Kidney epithelial cell (primary cell): ENCODE measurements around the gene PUS7. TPM values are rescaled to one million over a fixed set of nuclear protein-coding genes. Genes with fewer than 3 reads are reported as not detected.

Experiments
- DNase-seq: peaks from one replicate; pipeline ENCODE4 v3.0.0-alpha.2; 2010; ENCODE audit warnings: low read depth
- H3K27me3 ChIP-seq: 2 replicates; pipeline ENCODE4 v1.6.0; 2011; ENCODE audit warnings: low read length; ENCODE audit not compliant: control insufficient read depth, insufficient read depth
- H3K36me3 ChIP-seq: 2 replicates; pipeline ENCODE4 v1.5.1; 2011; ENCODE audit warnings: low read length; ENCODE audit not compliant: control insufficient read depth, insufficient read depth
- H3K4me3 ChIP-seq: 2 replicates; pipeline ENCODE4 v1.5.1; 2011; ENCODE audit warnings: low read depth, mild to moderate bottlenecking, control low read depth, low read length
- total RNA-seq: library from RNA; depleted of rRNA; stranded (reverse); fragments of >200 nt; gene quantifications from 2 replicates; pipeline ENCODE4 v1.2.3, GENCODE V29; 2015
- TF ChIP-seq, protein P1 (sequence below): IDR thresholded peaks from 2 replicates; pipeline ENCODE4 v1.5.1; 2011; ENCODE audit warnings: mild to moderate bottlenecking, moderate library complexity, low read length, control low read depth, inconsistent platforms; ENCODE audit not compliant: insufficient read depth, poor library complexity, severe bottlenecking

Gene PUS7
- total RNA-seq, 1 donor from 2014 or later, result 18.2 TPM

DNA sequence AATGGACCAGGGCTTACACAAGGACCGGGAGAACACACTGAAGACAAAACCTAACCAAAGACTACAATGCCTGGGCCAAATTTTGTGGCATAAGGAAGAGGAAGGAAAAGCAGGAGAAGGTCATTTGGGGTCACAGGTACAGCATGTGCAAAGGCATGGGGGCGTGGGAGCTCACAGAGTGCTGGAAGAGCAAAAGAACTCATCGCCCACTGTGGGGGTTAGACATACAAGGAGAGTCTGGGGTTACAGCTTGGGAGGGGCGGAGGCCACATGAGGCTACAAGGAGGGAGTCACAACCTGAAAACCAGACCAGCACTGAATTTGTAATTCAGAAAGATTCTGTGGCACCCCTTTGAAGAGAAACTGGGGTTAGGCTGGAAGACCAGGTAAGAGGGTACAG lies 9.7 kb downstream of the PUS7 start:
- H3K36me3 ChIP-seq, result no peaks in the 10 kb centered on the region
- no peaks in the 10 kb centered on the region for H3K27me3 ChIP-seq
- no peak for DNase-seq
- no peak overlapping the region for H3K4me3 ChIP-seq
- TF ChIP-seq, protein P1, sequence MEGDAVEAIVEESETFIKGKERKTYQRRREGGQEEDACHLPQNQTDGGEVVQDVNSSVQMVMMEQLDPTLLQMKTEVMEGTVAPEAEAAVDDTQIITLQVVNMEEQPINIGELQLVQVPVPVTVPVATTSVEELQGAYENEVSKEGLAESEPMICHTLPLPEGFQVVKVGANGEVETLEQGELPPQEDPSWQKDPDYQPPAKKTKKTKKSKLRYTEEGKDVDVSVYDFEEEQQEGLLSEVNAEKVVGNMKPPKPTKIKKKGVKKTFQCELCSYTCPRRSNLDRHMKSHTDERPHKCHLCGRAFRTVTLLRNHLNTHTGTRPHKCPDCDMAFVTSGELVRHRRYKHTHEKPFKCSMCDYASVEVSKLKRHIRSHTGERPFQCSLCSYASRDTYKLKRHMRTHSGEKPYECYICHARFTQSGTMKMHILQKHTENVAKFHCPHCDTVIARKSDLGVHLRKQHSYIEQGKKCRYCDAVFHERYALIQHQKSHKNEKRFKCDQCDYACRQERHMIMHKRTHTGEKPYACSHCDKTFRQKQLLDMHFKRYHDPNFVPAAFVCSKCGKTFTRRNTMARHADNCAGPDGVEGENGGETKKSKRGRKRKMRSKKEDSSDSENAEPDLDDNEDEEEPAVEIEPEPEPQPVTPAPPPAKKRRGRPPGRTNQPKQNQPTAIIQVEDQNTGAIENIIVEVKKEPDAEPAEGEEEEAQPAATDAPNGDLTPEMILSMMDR, result no peak

DNA sequence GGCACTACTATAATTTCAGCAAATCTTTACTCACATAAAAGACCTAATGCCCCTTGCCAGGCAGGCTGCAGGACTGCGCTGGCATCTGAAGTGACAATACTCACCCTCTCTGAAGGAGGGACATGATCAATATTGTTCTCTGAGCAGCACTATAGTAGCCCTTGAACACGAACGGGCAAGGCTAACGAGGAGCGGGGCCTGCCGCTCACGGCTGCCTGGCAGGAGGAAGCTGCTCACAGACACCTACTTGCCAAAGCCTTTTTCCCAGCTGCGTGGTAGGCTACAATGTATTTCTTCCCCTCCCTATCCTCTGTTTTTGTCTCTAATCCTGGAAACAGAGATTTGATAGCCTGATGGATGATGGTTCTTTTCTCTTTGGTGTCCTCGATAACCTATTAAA lies 19.9 kb downstream of the PUS7 start:
- no peak for DNase-seq
- TF ChIP-seq, protein P1, result no peak
- no peak overlapping the region for H3K4me3 ChIP-seq
- H3K36me3 ChIP-seq, result no peaks in the 10 kb centered on the region
- H3K27me3 ChIP-seq, result no peaks in the 10 kb centered on the region

DNA sequence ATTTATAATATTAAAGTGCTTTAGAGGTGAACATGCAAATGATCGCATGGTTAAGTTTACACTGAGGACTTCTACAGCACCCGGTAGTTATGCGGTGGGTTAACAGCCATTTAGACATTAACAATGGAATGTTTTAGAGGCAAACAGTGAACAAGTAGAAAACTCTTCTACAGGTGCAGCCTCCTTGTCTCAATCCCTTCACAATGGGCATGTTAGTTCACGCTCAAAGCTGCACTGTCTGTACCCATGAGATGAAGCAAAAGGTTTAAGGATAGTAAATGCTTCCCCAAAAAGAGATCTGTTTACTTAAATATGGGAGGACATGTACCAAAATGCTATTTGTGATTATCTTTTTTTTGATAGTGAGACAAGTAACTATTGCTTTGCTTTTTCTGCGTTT lies 25.1 kb downstream of the PUS7 start:
- Histone ChIP-seq H3K27me3 (no peaks in the 10 kb centered on the region), H3K36me3 (no peaks in the 10 kb centered on the region), H3K4me3 (no peak overlapping the region)
- no peak for DNase-seq
- TF ChIP-seq, protein P1, result no peak

DNA sequence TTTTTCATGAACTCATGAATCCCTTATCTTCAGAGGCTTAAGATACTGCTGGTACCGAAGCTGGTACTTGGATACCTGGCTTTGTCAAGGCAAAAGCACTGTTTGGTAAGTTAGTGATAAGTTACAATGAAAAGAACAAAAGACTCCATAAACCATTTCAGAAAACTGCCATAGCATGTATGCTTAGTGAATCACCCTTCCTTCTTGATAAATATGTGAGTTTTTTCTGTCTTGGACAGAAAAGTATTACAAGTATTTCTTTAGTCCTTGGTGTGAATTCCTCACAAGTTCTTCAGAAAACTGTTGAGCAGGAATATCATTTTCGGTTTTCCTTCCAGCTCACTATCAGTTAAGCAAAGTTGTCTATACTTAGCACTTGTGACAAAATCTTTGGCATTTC lies 25.6 kb downstream of the PUS7 start:
- TF ChIP-seq, protein P1, result no peak
- peak; percentile 32 for DNase-seq
- H3K4me3 ChIP-seq, result no peak overlapping the region

DNA sequence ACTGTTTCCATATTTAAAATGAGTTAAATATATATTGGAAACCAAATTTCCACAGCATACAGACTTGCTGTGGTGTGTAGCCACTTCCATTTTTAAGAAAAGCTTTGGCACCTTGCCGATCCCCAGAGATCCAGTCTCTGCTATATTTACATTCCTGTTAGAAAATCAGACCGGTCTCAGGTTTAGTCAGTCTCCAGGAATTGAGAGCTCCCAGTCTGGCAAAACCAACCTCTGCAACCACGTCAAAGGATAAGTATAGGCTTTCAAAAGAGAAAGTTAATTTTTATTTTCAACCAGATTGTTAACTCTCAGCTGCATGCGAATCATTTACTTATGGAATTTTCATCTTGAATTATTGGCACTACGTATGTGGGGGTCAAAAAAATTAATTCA lies 28.2 kb downstream of the PUS7 start:
- TF ChIP-seq, protein P1, result no peak
- Histone ChIP-seq H3K4me3 (no peak overlapping the region), H3K27me3 (no peaks in the 10 kb centered on the region), H3K36me3 (no peaks in the 10 kb centered on the region)
- peak; percentile 66 for DNase-seq

More for the DNA sequence above, 25.6 kb downstream of the PUS7 start:
- no peaks in the 10 kb centered on the region for H3K36me3 ChIP-seq
- H3K27me3 ChIP-seq, result no peaks in the 10 kb centered on the region

DNA sequence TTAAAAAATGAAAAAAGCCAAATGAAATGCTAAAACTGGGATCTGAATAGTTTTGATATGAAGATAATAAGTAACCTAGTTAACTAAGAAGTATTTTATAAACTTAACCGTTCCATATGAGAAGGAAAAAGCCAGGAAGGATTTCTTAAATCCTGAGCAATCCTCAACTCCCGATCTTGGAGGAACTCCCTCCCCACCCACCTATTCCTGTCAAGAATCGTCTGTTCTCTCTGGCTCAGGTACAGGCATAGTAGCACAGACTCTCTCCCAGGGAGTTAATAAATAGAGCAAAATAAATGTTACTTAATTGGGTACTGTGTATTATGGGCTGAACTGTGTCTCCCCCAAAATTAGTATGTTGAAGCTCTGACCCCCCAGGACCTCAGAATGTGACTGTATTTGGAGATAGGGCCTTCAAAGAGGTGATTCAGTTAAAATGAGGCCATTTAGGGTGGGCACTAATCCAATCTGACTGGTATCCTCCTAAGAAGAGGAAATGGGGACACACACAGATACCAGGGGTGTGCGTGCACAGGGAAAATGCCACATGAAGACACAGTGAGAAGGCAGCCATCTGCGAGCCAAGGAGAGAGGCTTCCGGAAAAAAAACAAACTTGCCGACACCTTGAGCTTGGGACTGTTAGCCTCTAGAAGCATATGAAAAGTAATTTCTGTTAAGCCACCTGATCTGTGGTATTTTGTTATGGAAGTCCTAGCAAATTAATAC lies 28.7 kb downstream of the PUS7 start:
- TF ChIP-seq, protein P1, result no peak
- no peak for DNase-seq
- no peaks in the 10 kb centered on the region for H3K27me3 ChIP-seq
- H3K36me3 ChIP-seq, result no peaks in the 10 kb centered on the region
- H3K4me3 ChIP-seq, result no peak overlapping the region
